Mammary epithelial cell (primary cell): Measurements from ENCODE around the gene PPM1M.

Experiments used
- EZH2 ChIP-seq: IDR thresholded peaks from 2 replicates; pipeline ENCODE4 v1.6.1; 2012; ENCODE audit warnings: low read length, inconsistent platforms, borderline replicate concordance
- TF ChIP-seq, protein P1 (sequence below), 2 donors: IDR thresholded peaks in 1 of 2; conservative IDR thresholded peaks in 1 of 2; 2 replicates each; pipeline ENCODE4 v1.5.1; 2011 to 2012; ENCODE audit warnings: inconsistent platforms in 2 of 2, low read length in 2 of 2, mild to moderate bottlenecking in 2 of 2, control low read depth in 1 of 2, low read depth in 1 of 2; ENCODE audit not compliant: insufficient read depth in 1 of 2; ENCODE audit errors: extremely low read depth in 1 of 2

DNA sequence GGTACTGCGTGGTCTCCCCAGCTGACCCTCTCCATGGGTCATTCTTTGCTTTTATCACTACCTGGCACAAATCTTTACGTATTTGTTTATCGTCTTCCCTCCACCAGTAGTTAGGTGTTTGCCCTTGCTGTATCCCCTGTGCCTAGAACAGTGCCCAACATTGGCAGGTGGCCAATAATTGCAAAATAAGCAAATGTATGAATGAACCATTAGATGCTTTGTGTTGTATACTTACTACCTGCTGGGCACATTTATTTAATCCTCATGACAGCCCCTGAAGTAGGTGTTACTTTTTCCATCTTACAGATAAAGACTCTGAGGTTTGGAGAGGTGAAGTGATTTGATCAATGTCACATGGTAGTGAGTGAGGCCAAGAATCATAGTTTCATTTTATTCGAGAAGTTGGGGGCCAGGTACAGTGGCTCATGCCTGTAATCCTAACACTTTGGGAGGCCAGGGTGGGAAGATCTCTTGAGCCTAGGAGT is 4.6 kb upstream of the PPM1M start:
- TF ChIP-seq, protein P1, sequence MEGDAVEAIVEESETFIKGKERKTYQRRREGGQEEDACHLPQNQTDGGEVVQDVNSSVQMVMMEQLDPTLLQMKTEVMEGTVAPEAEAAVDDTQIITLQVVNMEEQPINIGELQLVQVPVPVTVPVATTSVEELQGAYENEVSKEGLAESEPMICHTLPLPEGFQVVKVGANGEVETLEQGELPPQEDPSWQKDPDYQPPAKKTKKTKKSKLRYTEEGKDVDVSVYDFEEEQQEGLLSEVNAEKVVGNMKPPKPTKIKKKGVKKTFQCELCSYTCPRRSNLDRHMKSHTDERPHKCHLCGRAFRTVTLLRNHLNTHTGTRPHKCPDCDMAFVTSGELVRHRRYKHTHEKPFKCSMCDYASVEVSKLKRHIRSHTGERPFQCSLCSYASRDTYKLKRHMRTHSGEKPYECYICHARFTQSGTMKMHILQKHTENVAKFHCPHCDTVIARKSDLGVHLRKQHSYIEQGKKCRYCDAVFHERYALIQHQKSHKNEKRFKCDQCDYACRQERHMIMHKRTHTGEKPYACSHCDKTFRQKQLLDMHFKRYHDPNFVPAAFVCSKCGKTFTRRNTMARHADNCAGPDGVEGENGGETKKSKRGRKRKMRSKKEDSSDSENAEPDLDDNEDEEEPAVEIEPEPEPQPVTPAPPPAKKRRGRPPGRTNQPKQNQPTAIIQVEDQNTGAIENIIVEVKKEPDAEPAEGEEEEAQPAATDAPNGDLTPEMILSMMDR (conservative IDR thresholded peaks at IDR 0.05 in 1 of 2, IDR thresholded peaks at IDR 0.05 in 1 of 2; ENCODE audit: extremely low read depth in 1 of 2, insufficient read depth in 1 of 2, low read depth in 1 of 2, low read length in 2 of 2) = no peak
- no peak for TF ChIP-seq EZH2
